Smooth muscle cell (in vitro differentiated cells): ENCODE measurements around the gene RAPGEF2. TPM values are rescaled to one million over a fixed set of nuclear protein-coding genes. Genes with fewer than 3 reads are reported as not detected.

Source experiments
- DNase-seq: peaks from one replicate; lab custom pipeline; 2025; ENCODE audit not compliant: unreplicated experiment; lab: John Stamatoyannopoulos, UW
- H2AFZ ChIP-seq: fragments of 200-600 bp; sonication (generic); 2 replicates; pipeline ENCODE4 v1.6.0; 2016; ENCODE audit warnings: antibody characterized with exemption, low read depth, mild to moderate bottlenecking
- H3F3A ChIP-seq: fragments of 200-600 bp; sonication (generic); 2 replicates; pipeline ENCODE4 v1.6.0; 2017; ENCODE audit warnings: antibody characterized with exemption, low read depth
- H3K27ac ChIP-seq: fragments of 200-600 bp; sonication (generic); 2 replicates; pipeline ENCODE4 v1.5.1; 2016; ENCODE audit warnings: low read depth, mild to moderate bottlenecking
- H3K27me3 ChIP-seq: fragments of 200-600 bp; sonication (generic); 2 replicates; pipeline ENCODE4 v1.6.1; 2016; ENCODE audit warnings: low read depth, mild to moderate bottlenecking
- H3K36me3 ChIP-seq: fragments of 200-600 bp; sonication (generic); 2 replicates; pipeline ENCODE4 v1.5.1; 2016; ENCODE audit warnings: low read depth
- H3K4me1 ChIP-seq: fragments of 200-600 bp; sonication (generic); 2 replicates; pipeline ENCODE4 v1.5.1; 2016; ENCODE audit warnings: low read depth
- H3K4me2 ChIP-seq: fragments of 200-600 bp; sonication (generic); 2 replicates; pipeline ENCODE4 v1.6.0; 2016; ENCODE audit warnings: mild to moderate bottlenecking
- H3K4me3 ChIP-seq: fragments of 200-600 bp; sonication (generic); 2 replicates; pipeline ENCODE4 v1.5.1; 2016; ENCODE audit warnings: mild to moderate bottlenecking
- H3K79me2 ChIP-seq: fragments of 200-600 bp; sonication (generic); 2 replicates; pipeline ENCODE4 v1.6.0; 2016; ENCODE audit warnings: low read depth, mild to moderate bottlenecking
- H3K9ac ChIP-seq: fragments of 200-600 bp; sonication (generic); 2 replicates; pipeline ENCODE4 v1.6.0; 2016; ENCODE audit warnings: low read depth
- H3K9me3 ChIP-seq: fragments of 200-600 bp; sonication (generic); replicated peaks from 2 replicates; pipeline ENCODE4 v1.5.1; 2016; ENCODE audit warnings: low read depth
- H4K20me1 ChIP-seq: fragments of 200-600 bp; sonication (generic); 2 replicates; pipeline ENCODE4 v1.6.0; 2016; ENCODE audit warnings: low read depth
- CTCF ChIP-seq: fragments of 200-600 bp; sonication (generic); IDR thresholded peaks from 2 replicates; pipeline ENCODE4 v1.5.1; 2017; ENCODE audit warnings: borderline replicate concordance, mild to moderate bottlenecking, antibody characterized with exemption; ENCODE audit not compliant: insufficient read depth, poor library complexity, severe bottlenecking
- WGBS: methylation state at CpG from one replicate; pipeline ENCODE4 v1.1.7; 2016; ENCODE audit warnings: low lambda C conversion rate; 5-methylcytosine and 5-hydroxymethylcytosine counted together
- polyA plus RNA-seq: library from polyadenylated mRNA; unstranded; fragments of >200 nt; fragmentation: Nextera tagmentation; extraction: Ambion mirVana; gene quantifications from 2 replicates; pipeline ENCODE4 v1.2.1, GENCODE V29; 2016
- total RNA-seq: library from RNA; depleted of rRNA; stranded (reverse); fragments of >200 nt; gene quantifications from 2 replicates; pipeline ENCODE4 v1.2.3, GENCODE V29; 2014

The RAPGEF2 gene
- total and polyA plus RNA-seq, 2 experiments from 2014 or later = 7.4 to 44.7 TPM

- no peaks in the 10 kb centered on the region for H3K4me1 ChIP-seq
- H3K79me2 ChIP-seq = no peaks in the 10 kb centered on the region
- H3K9me3 ChIP-seq = no peaks in the 10 kb centered on the region
- WGBS = 61% methylated on average over 7 of the region's 7 CpGs
- H3K36me3 ChIP-seq = no peaks in the 10 kb centered on the region
- H3K27ac ChIP-seq = no peak overlapping the region
- no peaks in the 10 kb centered on the region for H3K27me3 ChIP-seq
- TF ChIP-seq CTCF = no peak
- H3K4me3 ChIP-seq = no peak overlapping the region
- H2AFZ ChIP-seq = peak overlapping the region; percentile 8
- no peaks in the 10 kb centered on the region for H4K20me1 ChIP-seq
- H3K4me2 ChIP-seq = no peak overlapping the region
- H3F3A ChIP-seq = no peaks in the 10 kb centered on the region
- no peak overlapping the region for H3K9ac ChIP-seq
- DNase-seq = no peak
Measured at GRCh38 chr4:159398236-159398638, 295.4 kb downstream of the RAPGEF2 start.

- Histone ChIP-seq H3K9me3 (no peaks in the 10 kb centered on the region), H3K79me2 (no peaks in the 10 kb centered on the region), H3K4me3 (no peak overlapping the region), H3K27ac (no peak overlapping the region), H4K20me1 (no peaks in the 10 kb centered on the region), H3K9ac (no peak overlapping the region), H3F3A (no peaks in the 10 kb centered on the region), H3K27me3 (no peaks in the 10 kb centered on the region), H2AFZ (no peak overlapping the region), H3K4me1 (no peaks in the 10 kb centered on the region), H3K4me2 (peak overlapping the region; percentile 23), H3K36me3 (no peaks in the 10 kb centered on the region)
- WGBS = 56% methylated on average over 12 of the region's 12 CpGs
- DNase-seq = no peak
- no peak for TF ChIP-seq CTCF
Measured at GRCh38 chr4:159400558-159401225, 297.8 kb downstream of the RAPGEF2 start.

DNA sequence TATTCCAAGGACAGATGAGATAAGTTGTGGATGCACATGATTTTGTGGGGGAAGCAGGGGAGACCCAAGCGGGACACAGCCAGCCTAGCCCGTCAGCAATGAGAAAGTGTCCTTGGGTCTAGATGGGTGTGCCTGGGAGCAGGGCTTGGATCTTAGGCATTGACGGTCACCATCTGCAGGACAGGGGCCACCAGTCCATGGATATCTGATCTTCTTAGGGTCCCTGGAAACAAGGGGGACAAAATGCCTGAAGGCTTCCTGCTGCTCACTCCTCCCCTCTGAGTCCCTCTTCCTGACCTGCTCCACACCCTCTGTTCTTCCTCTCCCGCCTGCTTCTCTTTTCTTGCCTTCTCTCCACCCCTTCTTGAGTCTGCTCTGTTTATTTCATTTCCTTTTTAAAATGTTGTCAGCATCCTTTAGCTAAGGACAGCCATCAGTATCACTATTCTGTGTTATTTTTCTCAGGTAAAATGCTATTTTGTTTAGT lies 298.4 kb downstream of the RAPGEF2 start:
- no peak overlapping the region for H3K9ac ChIP-seq
- H4K20me1 ChIP-seq = no peaks in the 10 kb centered on the region
- H3K4me3 ChIP-seq = no peak overlapping the region
- no peaks in the 10 kb centered on the region for H3K36me3 ChIP-seq
- H3K9me3 ChIP-seq = no peaks in the 10 kb centered on the region
- H3F3A ChIP-seq = no peaks in the 10 kb centered on the region
- TF ChIP-seq CTCF = no peak
- H3K4me2 ChIP-seq = peak overlapping the region; percentile 23
- no peak for DNase-seq
- no peaks in the 10 kb centered on the region for H3K79me2 ChIP-seq
- 58% methylated on average over 4 of the region's 4 CpGs for WGBS
- H3K4me1 ChIP-seq = no peaks in the 10 kb centered on the region
- no peaks in the 10 kb centered on the region for H3K27me3 ChIP-seq
- peak overlapping the region; percentile 21 for H3K27ac ChIP-seq
- H2AFZ ChIP-seq = no peak overlapping the region

- Histone ChIP-seq H3K4me3 (no peak overlapping the region), H3K9ac (no peak overlapping the region), H3F3A (no peaks in the 10 kb centered on the region), H2AFZ (no peak overlapping the region), H3K4me1 (no peaks in the 10 kb centered on the region), H3K27ac (peak overlapping the region; percentile 21), H3K36me3 (no peaks in the 10 kb centered on the region), H3K79me2 (no peaks in the 10 kb centered on the region), H3K9me3 (no peaks in the 10 kb centered on the region), H3K4me2 (peak overlapping the region; percentile 23), H3K27me3 (no peaks in the 10 kb centered on the region), H4K20me1 (no peaks in the 10 kb centered on the region)
- no peak for TF ChIP-seq CTCF
- WGBS = 50% methylated on average over 6 of the region's 6 CpGs
- no peak for DNase-seq
Measured at GRCh38 chr4:159401791-159402380, 299.0 kb downstream of the RAPGEF2 start.
